GM19328 (cell line): Measurements from ENCODE around the gene ECSCR.
"Not testable (repeated sequence)": the region's sequence is repeated elsewhere in the genome, so short reads cannot be mapped to it uniquely, and the experiment has no call there.

Source experiments
- ATAC-seq: cut with Tn5 transposase; IDR thresholded peaks from one replicate; pipeline ENCODE4 v1.9.1; 2021; ENCODE audit warnings: mild to moderate bottlenecking, moderate library complexity; ENCODE audit not compliant: unreplicated experiment

The ECSCR gene, protein sequence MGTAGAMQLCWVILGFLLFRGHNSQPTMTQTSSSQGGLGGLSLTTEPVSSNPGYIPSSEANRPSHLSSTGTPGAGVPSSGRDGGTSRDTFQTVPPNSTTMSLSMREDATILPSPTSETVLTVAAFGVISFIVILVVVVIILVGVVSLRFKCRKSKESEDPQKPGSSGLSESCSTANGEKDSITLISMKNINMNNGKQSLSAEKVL

DNA sequence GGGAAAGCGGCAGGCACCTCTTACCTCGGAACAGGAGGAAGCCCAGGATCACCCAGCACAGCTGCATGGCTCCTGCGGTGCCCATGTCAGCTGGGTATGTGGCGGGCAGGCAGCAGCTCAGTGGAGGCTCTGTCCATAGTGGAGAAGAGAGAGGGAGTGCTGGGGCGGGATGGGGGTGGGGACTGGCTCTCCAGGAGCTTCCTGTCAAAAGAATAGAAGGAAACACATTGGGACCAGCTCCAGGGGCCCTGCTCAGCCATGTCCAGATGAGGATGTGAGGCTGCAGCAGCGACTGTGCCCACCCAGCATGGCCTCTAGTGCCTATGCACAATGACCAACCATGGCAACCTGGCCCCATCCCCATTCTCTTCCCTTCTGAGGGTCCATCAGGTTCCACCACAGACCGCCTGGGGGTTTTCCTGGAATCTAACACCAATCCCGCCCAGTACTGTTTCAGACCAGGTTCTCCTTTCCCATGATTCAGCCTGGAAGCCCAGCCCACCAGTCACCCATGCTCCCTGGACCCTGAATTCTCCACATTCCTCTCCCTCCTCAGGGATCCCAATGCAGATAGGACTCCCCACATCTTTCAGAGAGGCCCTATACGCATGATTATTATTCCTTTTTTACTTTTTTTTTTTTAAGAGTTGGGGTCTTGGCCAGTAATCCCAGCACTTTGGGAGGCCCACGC is at the start of gene ECSCR:
Gene ECSCR (minus strand): TSS at position 158 of the 691 bp plus-strand sequence. CDS start 73 bp downstream, at position 85.
- ATAC-seq, result no peak

GRCh38 chr5:139504722-139505121 is 42.2 kb upstream of the ECSCR start:
- not testable (repeated sequence) for ATAC-seq

- ATAC-seq, result not testable (repeated sequence)
These were observed 41.3 kb upstream of the ECSCR start for GRCh38 chr5:139503879-139504278.

GRCh38 chr5:139503036-139503817 is 40.7 kb upstream of the ECSCR start:
- not testable (repeated sequence) for ATAC-seq

DNA sequence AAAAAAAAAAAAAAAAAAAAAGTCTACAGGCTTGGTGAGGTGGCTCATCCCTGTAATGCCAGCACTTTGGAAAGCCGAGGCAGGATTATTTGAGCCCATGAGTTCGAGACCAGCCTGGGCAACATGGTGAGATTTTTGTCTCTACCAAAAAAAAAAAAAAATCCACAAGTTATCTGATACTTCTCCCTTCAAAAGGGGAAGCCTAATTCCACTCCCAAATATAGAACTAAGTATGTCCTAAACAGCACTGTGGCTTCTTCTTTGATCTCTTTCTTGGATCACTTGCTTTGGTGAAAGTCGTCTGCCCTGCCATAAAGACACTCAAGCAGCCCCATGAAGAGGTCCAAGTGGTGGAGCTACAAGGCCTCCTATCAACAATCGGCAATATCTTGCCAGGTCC is 38.8 kb upstream of the ECSCR start:
- ATAC-seq, result no peak

DNA sequence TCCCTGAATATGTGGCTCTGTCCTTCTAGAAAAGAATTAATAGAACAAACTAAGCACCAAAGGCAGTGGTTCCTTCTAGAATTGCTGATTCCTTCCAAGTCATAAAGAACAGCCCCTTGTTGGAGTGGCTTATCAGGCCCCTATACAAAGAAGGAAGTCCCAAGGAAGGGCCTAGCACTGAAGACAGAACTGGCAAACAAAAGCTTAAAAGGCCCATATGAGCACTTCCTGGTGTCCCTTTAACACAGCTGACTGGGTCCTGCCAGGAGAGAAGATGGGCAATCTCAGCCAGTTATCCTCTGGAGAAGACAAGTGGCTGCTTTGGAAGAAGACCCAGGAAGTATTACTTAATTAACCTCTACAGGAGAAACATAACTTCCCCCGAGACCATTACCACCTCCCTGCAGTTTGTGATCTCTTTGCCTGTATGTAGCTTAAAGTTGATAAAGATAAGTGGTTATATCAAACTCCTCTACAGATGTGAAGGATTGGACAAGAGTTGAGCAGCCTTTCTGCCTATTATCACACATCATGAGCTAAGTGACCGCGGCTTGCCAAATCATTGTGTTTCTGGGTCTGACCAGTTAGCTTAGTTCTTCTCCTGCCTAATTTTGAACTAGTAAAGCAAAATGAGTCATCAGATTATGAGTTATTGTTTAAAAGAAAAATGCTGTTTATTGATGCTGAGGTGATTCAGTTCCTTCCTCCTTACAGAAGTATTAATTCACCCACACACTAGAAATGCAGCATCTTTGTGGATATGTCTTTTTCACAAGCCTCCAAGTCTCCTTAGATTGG is 33.3 kb upstream of the ECSCR start:
- no peak for ATAC-seq

- ATAC-seq, result no peak
These were observed 32.3 kb upstream of the ECSCR start for GRCh38 chr5:139494832-139495231.

DNA sequence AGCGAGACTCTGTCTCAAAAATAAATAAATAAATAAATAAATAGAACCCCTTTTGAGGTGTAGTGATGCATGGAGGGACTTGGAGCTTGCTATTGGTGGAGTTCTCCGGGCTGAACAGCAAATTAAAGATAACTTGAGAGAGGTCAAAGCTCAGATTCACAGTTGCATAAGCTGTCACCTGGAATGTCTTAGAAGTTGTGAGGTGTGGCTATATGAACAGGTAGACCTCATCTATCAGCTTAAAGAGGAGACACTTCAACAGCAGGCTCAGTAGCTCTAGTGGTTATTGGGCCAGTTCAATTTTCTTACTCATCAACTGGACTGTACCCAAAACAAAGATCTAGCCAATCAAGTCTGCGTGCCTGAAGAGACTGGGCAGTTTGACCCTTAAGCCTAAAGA is 31.7 kb upstream of the ECSCR start:
- no peak for ATAC-seq

GRCh38 chr5:139492700-139493192 is 30.2 kb upstream of the ECSCR start:
- no peak for ATAC-seq

DNA sequence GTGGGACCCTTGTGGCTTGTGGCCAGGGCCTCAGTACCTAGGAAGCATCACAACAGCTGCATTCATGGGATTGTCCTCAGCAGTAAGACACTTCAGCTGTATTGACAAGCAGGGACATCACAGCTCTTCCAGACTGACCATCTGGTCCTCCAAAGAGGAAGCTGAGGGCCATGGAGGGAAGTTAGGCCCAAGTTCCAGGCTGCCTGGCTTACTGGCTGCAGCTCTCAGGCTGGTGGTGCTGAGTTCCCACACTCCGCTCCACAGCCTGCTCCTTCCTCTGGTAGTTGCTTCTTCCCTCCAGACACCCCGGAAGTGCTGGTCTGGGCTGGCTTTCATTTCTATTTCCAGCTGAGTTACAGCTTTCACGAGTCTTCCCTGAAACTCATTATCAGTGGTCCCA is 25.7 kb upstream of the ECSCR start:
- ATAC-seq, result no peak

DNA sequence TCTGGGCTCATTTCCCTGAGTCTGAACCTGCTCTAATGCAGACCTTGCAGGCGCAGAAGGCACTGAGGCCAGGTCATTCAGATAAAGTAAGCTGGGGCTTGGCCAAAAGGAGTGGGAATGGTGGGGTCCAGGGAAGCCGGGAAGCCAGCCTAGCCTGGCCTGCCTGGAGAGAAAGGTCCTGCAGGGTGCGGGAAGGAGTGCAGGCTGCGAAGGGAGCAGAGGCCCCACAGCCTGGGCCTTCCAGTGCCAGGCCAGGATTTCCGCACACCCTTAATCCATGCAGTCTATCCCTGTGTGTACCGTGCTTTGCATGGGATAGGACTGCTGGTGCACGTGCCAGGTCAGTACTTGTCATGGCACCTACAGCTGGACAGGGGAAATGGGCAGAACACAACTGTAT is 23.7 kb upstream of the ECSCR start:
- ATAC-seq, result no peak

GRCh38 chr5:139482890-139483208 is 20.3 kb upstream of the ECSCR start:
- ATAC-seq, result not testable (repeated sequence)

- no peak for ATAC-seq
These were observed 19.7 kb upstream of the ECSCR start, which contains the start of gene STING1 for GRCh38 chr5:139482050-139482889. Gene STING1, minus strand, starts transcription at chr5:139482758. Its CDS starts 1,054 bp downstream, at chr5:139481704.

GRCh38 chr5:139481580-139482049 is 19.1 kb upstream of the ECSCR start:
- no peak for ATAC-seq

DNA sequence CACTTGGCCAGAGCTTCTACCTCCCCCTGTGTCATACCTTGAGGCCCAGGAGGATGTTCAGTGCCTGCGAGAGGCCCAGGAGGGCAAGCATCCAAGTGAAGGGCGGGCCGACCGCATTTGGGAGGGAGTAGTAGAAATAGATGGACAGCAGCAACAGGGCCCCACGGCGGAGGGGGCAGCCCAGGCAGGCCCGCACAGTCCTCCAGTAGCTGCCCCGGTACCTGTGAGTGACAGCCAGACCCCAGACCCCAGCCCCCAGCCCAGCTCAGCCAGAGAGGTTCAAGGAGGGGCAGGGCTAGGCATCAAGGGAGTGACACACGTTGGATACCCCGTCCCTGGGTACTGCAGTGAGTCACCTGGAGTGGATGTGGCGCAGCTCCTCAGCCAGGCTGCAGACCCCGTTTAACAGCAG is 18.6 kb upstream of the ECSCR start:
- ATAC-seq, result no peak

GRCh38 chr5:139479729-139480128 is 17.2 kb upstream of the ECSCR start:
- ATAC-seq, result not testable (repeated sequence)

GRCh38 chr5:139478657-139479423 is 16.3 kb upstream of the ECSCR start:
- not testable (repeated sequence) for ATAC-seq

DNA sequence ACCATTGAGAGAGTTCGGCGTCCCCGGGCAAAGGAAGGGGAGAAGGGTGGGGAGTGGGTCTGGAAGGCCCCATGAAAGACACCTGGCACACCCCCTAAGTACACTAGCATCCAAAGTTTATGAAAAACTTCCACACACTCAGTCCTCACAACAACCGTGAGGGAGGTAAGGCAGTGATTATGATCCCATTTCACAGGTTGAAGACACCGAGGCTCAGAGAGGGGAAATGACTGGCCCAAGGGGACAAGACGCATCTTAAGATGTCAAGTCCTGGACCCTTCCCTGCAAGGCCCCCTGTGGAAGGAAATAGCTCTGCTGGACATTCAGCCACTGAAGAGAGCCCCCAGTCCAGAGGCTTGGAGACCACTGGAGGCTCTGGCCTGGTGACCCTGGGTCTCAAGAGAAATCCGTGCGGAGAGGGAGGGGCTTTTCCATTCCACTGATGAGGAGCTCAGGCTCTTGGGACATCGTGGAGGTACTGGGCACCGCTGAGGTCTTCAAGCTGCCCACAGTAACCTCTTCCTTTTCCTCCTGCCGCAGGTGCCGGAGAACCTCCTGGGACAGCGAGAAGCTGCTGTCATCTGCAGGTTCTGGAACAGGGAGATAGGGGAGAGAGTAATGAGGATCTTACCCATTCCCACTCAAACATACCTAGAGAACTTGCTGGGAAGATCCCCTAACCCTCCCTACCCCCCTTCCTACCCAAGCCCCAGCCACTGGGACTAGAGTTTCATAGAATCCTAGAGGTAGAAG is 13.5 kb upstream of the ECSCR start:
- no peak for ATAC-seq
